GF-D8 (cell line): ENCODE measurements around the gene TRAPPC5.

Experiments used
- DNase-seq: peaks from one replicate; lab custom pipeline; 2025; lab: John Stamatoyannopoulos, UW

TRAPPC5 gene

GRCh38 chr19:7676376-7676775 lies 4.3 kb upstream of the TRAPPC5 start:
- DNase-seq: peak; percentile 96

GRCh38 chr19:7676854-7677253 lies 3.8 kb upstream of the TRAPPC5 start, which contains the start of gene MCEMP1:
MCEMP1 (plus strand) TSS chr19:7677090; CDS start chr19:7677121, 31 bp downstream.
- peak; percentile 64 for DNase-seq

DNA sequence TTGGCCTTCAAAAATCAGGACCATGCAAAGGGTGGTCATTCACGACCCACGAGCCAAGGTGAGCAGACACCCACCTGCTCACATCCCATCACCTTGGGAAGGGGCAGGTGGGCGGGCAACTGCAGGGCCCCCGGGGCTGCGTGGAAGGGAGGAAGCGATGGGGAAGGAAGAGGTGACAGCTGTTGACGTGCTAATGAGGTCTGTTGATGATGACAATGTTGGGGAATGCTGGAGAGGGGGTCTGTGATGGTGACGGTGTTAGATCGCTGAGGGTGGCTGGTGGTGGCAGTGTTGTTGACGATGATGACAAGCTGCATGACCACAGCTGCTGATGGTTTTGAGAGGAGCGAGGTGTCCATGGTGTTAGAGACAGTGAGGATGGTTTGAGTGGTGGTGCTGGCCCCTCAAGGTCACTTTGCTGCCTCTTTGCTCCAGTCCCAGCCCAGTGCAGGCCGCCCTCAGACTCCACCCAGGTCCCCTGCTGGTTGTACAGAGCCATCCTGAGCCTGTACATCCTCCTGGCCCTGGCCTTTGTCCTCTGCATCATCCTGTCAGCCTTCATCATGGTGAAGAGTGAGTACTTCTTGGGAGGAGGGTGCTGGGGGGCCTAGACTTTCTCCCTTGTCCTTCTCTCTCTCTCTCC lies 2.8 kb upstream of the TRAPPC5 start:
- DNase-seq: peak; percentile 4

- DNase-seq: no peak
Measured at GRCh38 chr19:7678971-7679751, 1.5 kb upstream of the TRAPPC5 start.

DNA sequence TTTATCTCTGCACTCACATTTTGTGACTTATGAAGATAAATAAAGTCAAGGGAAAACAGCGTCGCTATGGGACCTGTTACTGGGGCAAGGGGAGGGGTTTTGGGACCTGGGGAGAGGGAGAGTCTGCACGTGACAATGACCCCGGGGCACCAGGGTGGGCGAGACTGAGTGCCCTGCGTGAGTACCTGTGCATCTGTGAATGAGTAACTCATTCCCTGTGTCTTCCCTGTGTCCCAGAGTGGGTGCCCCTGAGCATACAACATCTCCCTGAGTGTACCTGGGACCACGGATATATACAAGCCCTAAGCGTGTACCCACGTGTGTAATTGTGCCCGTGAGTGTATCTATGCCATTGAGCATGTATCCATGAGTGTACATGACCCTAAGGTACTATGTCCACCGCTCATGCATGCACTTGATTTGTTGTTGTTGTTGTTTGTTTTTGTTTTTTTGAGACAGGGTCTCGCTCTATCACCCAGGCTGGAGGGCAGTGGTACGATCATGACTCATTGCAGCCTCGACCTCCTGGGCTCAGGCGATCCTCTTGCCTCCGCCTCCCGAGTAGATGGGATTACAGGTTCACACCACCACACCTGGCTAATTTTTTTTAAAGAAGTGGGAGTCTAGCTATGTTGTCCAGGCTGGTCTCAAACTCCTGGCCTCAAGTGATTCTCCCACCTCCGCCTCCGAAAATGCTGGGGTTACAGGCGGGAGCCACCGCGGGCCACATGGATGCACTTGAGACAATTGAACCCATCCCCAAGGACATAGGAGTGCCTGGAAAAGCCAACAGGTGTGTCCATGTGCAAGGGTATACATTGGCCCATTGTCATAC lies 645 bp upstream of the TRAPPC5 start:
- DNase-seq: no peak

DNA sequence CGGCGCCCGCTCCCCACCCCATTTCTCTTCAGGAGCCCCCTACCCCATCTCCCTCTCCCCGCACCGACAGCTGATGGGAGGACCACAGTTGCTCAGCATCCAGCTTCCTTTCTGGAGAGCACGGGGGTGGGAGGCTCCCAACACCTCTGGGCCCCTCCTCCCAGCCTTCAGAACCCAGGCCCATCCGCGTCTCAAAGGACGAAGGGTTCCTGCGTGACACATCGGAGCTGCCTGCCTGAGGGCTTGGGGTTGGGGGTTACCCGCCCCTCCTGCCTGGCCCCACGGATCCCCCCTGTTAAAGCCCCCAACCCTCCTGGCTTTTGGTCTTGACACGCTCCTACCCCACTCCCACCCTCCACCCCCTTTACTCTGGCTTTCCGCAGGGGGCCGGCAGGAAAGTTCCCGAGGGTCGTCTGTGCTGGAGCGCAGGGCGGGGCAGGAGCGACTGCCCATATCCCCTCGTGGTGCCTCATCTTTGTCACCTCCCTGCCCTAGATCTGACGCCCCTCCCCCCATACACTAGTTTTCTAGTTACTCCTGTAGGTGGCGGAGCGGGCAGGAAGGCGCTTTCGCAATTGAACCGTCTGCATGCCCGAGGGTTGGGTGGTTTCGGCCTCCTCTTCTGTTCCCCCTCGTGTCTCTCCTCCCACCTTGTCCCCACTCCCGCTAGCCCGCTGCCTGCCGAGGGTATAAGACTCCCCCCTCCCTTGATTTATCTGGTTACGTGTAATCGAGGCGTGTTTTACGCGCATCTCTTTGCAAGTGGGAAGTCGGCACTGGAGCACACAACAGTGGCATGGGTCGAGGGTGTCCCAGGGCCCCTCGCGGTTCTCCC lies 924 bp downstream of the TRAPPC5 start:
- peak; percentile 88 for DNase-seq

GRCh38 chr19:7682175-7682855 lies 1.7 kb downstream of the TRAPPC5 start:
- no peak for DNase-seq

DNA sequence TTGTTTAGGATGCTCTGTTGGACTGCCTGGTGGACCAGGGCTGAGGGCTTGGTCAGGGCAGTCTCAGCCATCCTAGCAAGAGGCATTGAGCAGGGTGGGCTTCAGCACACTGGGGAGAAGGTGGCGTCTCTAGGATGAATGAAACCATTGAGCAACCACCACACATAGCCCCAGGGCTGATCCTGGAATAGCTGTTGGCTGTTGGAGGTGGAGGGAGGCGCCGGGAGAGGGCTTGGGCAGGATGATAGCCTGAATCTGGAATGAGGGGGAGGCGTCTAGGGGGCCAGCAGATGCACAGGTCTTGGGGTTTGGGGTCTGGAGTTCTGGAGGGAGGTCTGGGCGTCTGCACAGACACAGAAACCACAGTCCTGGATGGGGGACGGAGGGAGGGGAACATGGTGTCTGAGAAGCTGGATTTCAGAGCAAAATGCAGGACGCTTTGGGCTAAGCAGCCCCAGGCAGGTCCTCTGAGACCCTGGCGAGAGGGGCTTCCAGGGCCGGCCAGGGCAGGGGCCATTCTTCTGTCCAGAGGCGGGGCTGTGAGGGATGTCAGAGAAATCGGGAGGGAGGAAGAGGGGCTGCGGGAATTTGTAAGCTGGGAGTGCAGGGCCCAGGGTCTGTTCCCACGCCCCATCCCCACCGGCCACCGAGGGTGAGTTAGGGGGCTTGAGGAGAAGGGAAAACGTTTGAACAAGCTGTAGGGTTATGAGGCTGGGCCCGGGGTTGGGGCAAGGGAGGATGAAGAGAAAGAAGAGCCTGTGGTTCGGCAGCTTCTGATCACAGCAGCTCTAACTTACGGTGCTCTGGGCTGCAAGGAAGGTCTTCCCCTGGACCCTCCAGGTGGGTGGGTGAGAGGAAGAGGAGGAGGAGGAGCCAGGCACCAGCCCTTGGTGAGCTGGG lies 5.2 kb downstream of the TRAPPC5 start:
- DNase-seq: no peak

DNA sequence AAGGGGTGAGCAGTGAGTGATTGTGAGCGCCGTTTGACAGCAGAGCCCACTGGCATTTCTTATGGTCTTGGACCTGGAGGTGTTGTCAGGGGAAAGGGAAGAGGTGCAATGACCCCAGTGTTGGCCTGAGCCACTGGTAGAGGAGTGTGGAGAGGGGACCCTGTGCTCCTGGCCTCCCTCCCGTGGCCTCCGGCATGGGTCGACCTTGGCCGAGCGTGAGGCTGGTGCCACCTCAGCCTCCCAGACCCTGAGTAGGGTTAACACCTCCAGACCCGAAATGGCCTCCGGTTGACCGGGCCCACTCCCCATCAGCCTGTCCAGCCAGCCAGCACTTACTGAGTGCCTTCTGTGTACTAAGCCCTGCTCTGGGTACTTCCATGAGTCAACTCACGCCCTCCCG lies 6.5 kb downstream of the TRAPPC5 start:
- DNase-seq: no peak

DNA sequence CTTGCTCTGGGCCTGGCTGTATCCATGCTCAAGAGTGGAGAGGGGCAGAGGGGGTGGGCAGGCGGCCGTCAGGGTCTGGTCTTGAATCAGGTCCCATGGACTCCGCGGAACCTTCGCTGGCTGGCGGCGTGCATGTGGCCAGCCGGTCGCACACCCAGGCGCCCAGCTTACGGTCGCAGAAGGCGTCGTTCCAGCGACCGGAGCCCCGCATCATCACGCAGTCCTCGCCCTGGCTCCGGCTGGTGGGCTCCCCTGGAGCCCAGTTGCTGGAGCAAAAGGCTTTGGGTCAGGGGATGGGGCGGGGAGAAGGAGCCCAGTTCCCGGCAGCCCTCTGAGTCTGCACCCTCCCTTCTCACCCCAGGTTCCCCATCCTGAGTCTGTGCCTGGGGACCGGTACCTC lies 8.5 kb downstream of the TRAPPC5 start:
- no peak for DNase-seq

DNA sequence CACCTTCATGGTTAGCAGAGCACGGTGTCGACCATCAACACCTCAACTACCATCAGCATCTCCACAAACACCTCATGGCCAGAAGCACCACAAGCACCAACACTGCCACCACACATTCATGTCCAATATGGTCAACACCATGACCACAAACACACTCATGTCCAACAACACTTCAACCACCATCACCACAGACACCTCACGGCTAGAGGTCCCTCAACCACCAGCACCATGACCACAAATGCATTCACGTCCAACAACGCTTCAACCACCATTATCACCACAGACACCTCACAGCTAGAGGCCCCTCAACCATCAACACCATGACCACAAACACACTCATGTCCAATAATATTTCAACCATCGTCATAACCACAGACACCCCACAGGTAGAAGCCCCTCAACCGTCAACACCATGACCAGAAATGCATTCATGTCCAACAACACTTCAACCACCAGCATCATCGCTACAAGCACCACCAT lies 10.2 kb downstream of the TRAPPC5 start:
- no peak for DNase-seq

- no peak for DNase-seq
Measured at GRCh38 chr19:7691497-7691896, 10.9 kb downstream of the TRAPPC5 start.

DNA sequence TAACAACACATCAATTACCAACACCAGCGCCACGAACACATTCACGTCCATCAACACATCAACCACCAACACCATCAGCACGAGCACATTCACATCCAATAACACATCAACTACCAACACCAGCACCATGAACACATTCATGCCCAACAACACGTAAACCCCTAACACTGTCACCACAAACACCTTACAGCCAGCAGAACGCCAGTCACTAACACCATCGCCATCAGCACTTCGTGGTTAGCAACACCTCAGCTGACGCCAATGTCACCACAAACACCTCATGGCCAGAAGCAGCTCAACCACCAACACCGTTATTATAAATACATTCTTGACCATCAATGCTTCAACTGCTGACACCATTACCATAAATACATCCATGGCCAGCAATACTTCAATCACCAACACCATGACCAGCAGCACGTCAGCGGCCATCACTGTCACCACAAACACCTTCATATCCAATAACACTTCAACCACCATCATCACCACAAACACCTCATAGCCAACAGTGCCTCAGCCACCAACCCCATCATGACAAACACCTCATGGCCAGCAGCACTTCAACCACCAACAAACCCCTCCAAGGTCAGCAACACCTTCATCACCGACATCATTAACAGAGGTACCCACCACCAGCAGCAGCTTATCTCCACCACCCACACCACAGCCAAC lies 11.9 kb downstream of the TRAPPC5 start:
- no peak for DNase-seq

GRCh38 chr19:7694499-7694898 lies 13.9 kb downstream of the TRAPPC5 start:
- DNase-seq: no peak

- DNase-seq: no peak
Measured at GRCh38 chr19:7697721-7698287, 17.2 kb downstream of the TRAPPC5 start.

- no peak for DNase-seq
Measured at GRCh38 chr19:7698583-7698982, 17.9 kb downstream of the TRAPPC5 start.

GRCh38 chr19:7699003-7699402 lies 18.4 kb downstream of the TRAPPC5 start:
- DNase-seq: no peak

DNA sequence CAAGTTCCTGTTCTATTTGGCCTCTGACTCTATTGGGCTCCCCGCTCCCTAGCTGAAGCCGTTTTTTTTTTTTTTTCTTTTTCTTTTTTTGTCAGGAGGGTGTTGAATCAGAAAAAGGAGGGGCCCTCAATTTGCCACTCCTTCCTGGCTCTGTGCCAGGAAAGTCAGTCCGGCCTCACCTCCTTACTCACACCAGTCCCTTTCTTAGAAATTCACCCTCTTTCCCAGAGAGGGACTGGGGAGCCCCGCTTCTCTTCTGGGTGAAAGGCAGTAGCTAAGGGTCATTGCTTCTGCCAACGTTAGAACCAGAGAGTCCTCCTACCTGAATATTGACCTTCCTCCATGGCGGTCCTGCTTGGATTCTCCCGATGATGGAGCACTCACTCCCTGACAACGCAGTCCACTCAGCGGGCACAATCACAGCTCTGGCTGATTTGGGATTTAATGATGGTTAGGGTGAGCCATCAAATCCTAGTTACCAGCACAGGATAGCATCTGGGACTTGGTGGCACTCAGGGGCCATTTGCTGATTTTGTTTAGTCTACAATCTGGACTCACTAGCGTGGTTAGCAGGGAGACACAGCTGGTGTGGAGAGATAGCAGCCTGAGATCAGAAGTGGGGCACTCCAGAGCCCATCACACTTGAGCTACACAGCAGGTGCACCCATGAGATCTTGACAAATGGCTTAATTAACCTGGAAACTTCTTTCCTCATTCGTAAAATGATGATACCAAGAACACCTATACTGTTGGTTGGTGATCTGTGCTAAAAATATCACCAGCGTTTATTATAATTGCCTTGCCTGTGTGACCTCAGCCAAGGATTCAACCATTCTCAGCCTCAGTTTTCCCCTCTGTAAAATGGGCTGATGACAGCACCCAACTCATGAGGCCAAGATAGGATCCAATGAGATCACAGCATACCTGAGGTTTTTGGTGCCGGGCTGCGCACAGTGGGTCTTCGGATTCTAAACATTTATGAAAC lies 19.1 kb downstream of the TRAPPC5 start:
- no peak for DNase-seq
